Measurements from ENCODE around the gene ZNF469. TPM values are rescaled to one million over a fixed set of nuclear protein-coding genes. Genes with fewer than 3 reads are reported as not detected.

The ZNF469 gene
- total RNA-seq, 4 donors from 2014 or later, result 0.96 to 4.8 (median 2.1) TPM

- H3K4me3 ChIP-seq, result no peak overlapping the region
- WGBS, 2 donors (ENCODE audit: low coverage in 1 of 2), result 90% methylated on average over 12 of the region's 13 CpGs; no CpG with 5 or more reads in 1 of the 2 donors
- H3K36me3 ChIP-seq, result no peaks in the 10 kb centered on the region
- no peak for ATAC-seq
- TF ChIP-seq EP300 (IDR thresholded peaks at IDR 0.05), result no peak
- no peak for TF ChIP-seq POLR2A (IDR thresholded peaks at IDR 0.05)
- TF ChIP-seq CTCF (IDR thresholded peaks at IDR 0.05), result no peak
- no peak for TF ChIP-seq POLR2AphosphoS5 (IDR thresholded peaks at IDR 0.05)
- H3K27me3 ChIP-seq, result peaks cover 33% of the 10 kb centered on the region
- H3K27ac ChIP-seq, result no peak overlapping the region
- H3K4me1 ChIP-seq, result peaks cover 0 to 6% (median 4%) of the 10 kb centered on the region in 3 donors
- H3K9me3 ChIP-seq, result no peaks in the 10 kb centered on the region
Measured at GRCh38 chr16:88337538-88337937, 45.2 kb upstream of the ZNF469 start.

- Histone ChIP-seq H3K4me3 (no peak overlapping the region), H3K27me3 (peaks cover 28% of the 10 kb centered on the region), H3K9me3 (peaks cover 0 to 5% (median 0%) of the 10 kb centered on the region in 3 donors), H3K27ac (no peak overlapping the region), H3K36me3 (no peaks in the 10 kb centered on the region), H3K4me1 (no peaks in the 10 kb centered on the region)
- 80% methylated on average over 1 of the region's 16 CpGs; no CpG with 5 or more reads in 1 of the 2 donors for WGBS, 2 donors (ENCODE audit: low coverage in 1 of 2)
- TF ChIP-seq EP300 (IDR thresholded peaks at IDR 0.05) (no peak), CTCF (IDR thresholded peaks at IDR 0.05) (no peak), POLR2A (IDR thresholded peaks at IDR 0.05) (no peak), POLR2AphosphoS5 (IDR thresholded peaks at IDR 0.05) (no peak)
- no peak for ATAC-seq
Measured at GRCh38 chr16:88338111-88338510, 44.6 kb upstream of the ZNF469 start.

GRCh38 chr16:88338896-88339295, 43.9 kb upstream of the ZNF469 start:
- peaks cover 0 to 12% (median 0%) of the 10 kb centered on the region in 3 donors for H3K9me3 ChIP-seq
- no CpG with 5 or more reads among the region's 7 CpGs for WGBS, 2 donors (ENCODE audit: low coverage in 1 of 2)
- TF ChIP-seq EP300 (IDR thresholded peaks at IDR 0.05) (no peak), CTCF (IDR thresholded peaks at IDR 0.05) (no peak), POLR2A (IDR thresholded peaks at IDR 0.05) (no peak), POLR2AphosphoS5 (IDR thresholded peaks at IDR 0.05) (no peak)
- H3K4me1 ChIP-seq, result no peaks in the 10 kb centered on the region
- ATAC-seq, result no peak
- H3K4me3 ChIP-seq, result no peak overlapping the region
- H3K36me3 ChIP-seq, result no peaks in the 10 kb centered on the region
- no peak overlapping the region for H3K27ac ChIP-seq
- H3K27me3 ChIP-seq, result peaks cover 28% of the 10 kb centered on the region

DNA sequence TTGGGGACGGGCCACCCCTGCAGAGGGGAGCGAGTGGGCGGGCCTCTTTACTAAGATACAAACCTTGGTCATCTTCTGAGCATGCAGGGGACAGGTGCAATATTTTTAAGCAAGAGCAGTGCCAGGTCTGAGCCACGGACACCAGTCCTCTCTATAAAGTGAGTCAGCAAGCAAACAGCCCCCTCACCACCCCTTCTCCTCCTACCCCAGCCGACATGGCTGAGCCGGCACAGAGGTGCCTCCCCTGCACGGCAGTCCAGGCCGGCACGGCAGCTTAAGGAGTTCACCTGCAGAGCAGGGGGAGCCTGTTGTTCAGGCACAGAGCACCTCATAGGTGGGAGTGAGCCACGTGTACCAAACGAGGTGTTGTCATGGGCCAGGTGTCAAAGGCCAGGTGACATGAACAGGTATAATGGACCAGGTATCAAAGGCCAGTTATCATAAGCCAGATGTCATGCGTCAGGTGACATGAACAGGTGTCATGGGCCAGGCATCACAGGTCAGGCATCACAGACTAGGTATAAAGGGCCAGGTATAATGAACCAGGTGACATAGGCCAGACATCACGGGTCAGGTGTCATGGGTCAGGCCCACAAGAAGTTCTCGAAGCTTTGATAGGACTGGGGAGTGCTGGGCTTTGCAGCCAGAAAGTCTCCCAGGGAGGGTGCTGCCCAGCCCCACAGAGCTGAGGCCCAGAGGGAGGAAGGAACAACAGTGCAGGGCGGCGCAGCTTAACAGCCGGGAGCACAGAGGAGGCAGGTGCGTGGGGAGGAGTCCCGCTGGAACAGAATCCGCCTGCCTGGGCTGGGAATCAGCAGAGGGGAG, 42.6 kb upstream of the ZNF469 start:
- no peak overlapping the region for H3K4me3 ChIP-seq
- no peak overlapping the region for H3K27ac ChIP-seq
- no peaks in the 10 kb centered on the region for H3K36me3 ChIP-seq
- peaks cover 0 to 12% (median 0%) of the 10 kb centered on the region in 3 donors for H3K9me3 ChIP-seq
- H3K4me1 ChIP-seq, result no peaks in the 10 kb centered on the region
- H3K27me3 ChIP-seq, result peaks cover 28% of the 10 kb centered on the region
- no peak for TF ChIP-seq EP300 (IDR thresholded peaks at IDR 0.05)
- TF ChIP-seq POLR2A (IDR thresholded peaks at IDR 0.05), result no peak
- TF ChIP-seq POLR2AphosphoS5 (IDR thresholded peaks at IDR 0.05), result no peak
- no peak for TF ChIP-seq CTCF (IDR thresholded peaks at IDR 0.05)
- 70 to 71% methylated on average over 2 to 12 of the region's 20 CpGs for WGBS, 2 donors (ENCODE audit: low coverage in 1 of 2)
- no peak for ATAC-seq

- H3K27me3 ChIP-seq, result peaks cover 28% of the 10 kb centered on the region
- no peaks in the 10 kb centered on the region for H3K36me3 ChIP-seq
- no peak overlapping the region for H3K27ac ChIP-seq
- no peaks in the 10 kb centered on the region for H3K4me1 ChIP-seq
- no peak overlapping the region for H3K4me3 ChIP-seq
- WGBS, 2 donors (ENCODE audit: low coverage in 1 of 2), result 82% methylated on average over 2 of the region's 11 CpGs; no CpG with 5 or more reads in 1 of the 2 donors
- TF ChIP-seq EP300 (IDR thresholded peaks at IDR 0.05) (no peak), POLR2A (IDR thresholded peaks at IDR 0.05) (no peak), CTCF (IDR thresholded peaks at IDR 0.05) (no peak), POLR2AphosphoS5 (IDR thresholded peaks at IDR 0.05) (no peak)
- no peak for ATAC-seq
- H3K9me3 ChIP-seq, result peaks cover 0 to 12% (median 0%) of the 10 kb centered on the region in 3 donors
Measured at GRCh38 chr16:88340755-88341150, 42.0 kb upstream of the ZNF469 start.

Measured in gastroesophageal sphincter (tissue), 4 donors.